ES-I3 (cell line): ENCODE measurements around the gene MARK4.
"Not testable (repeated sequence)": the region's sequence is repeated elsewhere in the genome, so short reads cannot be mapped to it uniquely, and the experiment has no call there.

Source experiments
- H3K36me3 ChIP-seq: 2 replicates; pipeline ENCODE4 v1.6.1; 2013; ENCODE audit warnings: mild to moderate bottlenecking, low read length, control low read depth, moderate library complexity; ENCODE audit not compliant: insufficient read depth
- H3K4me1 ChIP-seq: 2 replicates; pipeline ENCODE4 v1.6.1; 2013; ENCODE audit warnings: mild to moderate bottlenecking, control low read depth, low read length; ENCODE audit not compliant: insufficient read depth
- H3K9ac ChIP-seq: 2 replicates; pipeline ENCODE4 v1.6.1; 2013; ENCODE audit warnings: low read depth, mild to moderate bottlenecking, low read length, moderate library complexity
- H3K9me3 ChIP-seq: 2 replicates; pipeline ENCODE4 v1.6.1; 2013; ENCODE audit warnings: mild to moderate bottlenecking, low read length, moderate library complexity; ENCODE audit not compliant: control insufficient read depth, insufficient read depth

The MARK4 gene

DNA sequence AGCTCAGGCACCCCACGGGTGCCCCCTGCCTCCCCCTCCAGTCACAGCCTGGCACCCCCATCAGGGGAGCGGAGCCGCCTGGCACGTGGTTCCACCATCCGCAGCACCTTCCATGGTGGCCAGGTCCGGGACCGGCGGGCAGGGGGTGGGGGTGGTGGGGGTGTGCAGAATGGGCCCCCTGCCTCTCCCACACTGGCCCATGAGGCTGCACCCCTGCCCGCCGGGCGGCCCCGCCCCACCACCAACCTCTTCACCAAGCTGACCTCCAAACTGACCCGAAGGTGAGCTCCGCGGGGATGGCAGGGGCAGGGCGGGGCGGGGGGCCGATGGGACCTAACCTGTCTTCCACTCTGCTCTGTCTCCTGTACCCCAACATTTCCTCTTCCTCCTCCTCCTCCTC is 46.6 kb downstream of the MARK4 start:
- H3K36me3 ChIP-seq, result no peaks in the 10 kb centered on the region
- no peaks in the 10 kb centered on the region; the same call in 1 of the 2 replicates for H3K4me1 ChIP-seq
- H3K9ac ChIP-seq, result no peak overlapping the region
- no peaks in the 10 kb centered on the region for H3K9me3 ChIP-seq

GRCh38 chr19:45298264-45298663 is 47.2 kb downstream of the MARK4 start:
- Histone ChIP-seq H3K9me3 (no peaks in the 10 kb centered on the region), H3K4me1 (no peaks in the 10 kb centered on the region; the same call in 1 of the 2 replicates), H3K36me3 (no peaks in the 10 kb centered on the region), H3K9ac (no peak overlapping the region)

- no peak overlapping the region for H3K9ac ChIP-seq
- no peaks in the 10 kb centered on the region; the same call in 1 of the 2 replicates for H3K9me3 ChIP-seq
- no peaks in the 10 kb centered on the region for H3K36me3 ChIP-seq
- H3K4me1 ChIP-seq, result no peaks in the 10 kb centered on the region; the same call in 1 of the 2 replicates
Measured at GRCh38 chr19:45299719-45300118, 48.6 kb downstream of the MARK4 start.

DNA sequence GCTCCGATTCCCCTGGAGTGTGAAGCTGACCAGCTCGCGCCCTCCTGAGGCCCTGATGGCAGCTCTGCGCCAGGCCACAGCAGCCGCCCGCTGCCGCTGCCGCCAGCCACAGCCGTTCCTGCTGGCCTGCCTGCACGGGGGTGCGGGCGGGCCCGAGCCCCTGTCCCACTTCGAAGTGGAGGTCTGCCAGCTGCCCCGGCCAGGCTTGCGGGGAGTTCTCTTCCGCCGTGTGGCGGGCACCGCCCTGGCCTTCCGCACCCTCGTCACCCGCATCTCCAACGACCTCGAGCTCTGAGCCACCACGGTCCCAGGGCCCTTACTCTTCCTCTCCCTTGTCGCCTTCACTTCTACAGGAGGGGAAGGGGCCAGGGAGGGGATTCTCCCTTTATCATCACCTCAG is 51.3 kb downstream of the MARK4 start:
- Histone ChIP-seq H3K9ac (no peak overlapping the region), H3K4me1 (peaks cover 9% of the 10 kb centered on the region; the same call in 1 of the 2 replicates), H3K9me3 (no peaks in the 10 kb centered on the region; the same call in 1 of the 2 replicates), H3K36me3 (no peaks in the 10 kb centered on the region)

GRCh38 chr19:45303269-45304060 is 52.4 kb downstream of the MARK4 start:
- peaks cover 9% of the 10 kb centered on the region; the same call in 1 of the 2 replicates for H3K4me1 ChIP-seq
- no peaks in the 10 kb centered on the region; the same call in 1 of the 2 replicates for H3K9me3 ChIP-seq
- H3K36me3 ChIP-seq, result no peaks in the 10 kb centered on the region
- no peak overlapping the region for H3K9ac ChIP-seq

DNA sequence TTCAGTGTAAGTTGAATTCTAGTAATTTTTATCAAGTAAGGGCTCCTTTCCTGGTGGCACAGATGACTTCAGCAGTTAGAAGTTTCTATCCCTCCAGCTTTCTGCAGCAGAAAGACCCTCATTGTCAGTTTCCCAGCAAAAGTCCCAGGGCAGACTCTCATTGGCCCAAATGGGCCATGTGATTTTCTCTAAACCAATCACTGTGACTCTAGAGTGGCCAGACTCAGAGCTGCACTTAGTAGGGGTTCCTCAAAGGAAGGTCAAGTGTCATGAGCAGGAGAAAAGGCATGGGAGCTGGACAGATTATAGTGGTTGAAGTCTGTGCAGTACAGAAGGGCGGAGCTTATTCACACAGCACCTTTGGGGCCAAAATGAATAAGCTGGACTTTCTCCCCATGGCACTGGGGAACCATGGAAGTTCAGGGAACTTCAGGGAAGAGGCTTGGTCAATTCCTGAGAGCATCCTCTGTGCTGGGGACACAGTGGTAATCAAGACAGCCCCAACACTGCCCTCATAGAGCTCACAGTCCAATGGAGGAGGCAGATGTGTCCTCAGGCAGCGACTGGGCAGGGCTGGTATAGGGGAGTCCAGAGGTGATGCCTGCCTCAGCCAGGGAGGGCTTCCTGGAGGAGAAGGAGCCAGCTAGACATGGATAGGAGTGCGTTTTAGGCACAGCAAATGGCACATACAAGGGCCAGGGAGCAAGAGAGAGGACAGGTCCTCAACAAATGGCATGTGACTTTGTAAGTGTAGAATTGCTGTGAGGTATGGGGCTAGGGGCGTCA is 53.3 kb downstream of the MARK4 start:
- Histone ChIP-seq H3K9ac (no peak overlapping the region), H3K9me3 (no peaks in the 10 kb centered on the region; the same call in 1 of the 2 replicates), H3K36me3 (no peaks in the 10 kb centered on the region), H3K4me1 (peaks cover 9% of the 10 kb centered on the region; the same call in 1 of the 2 replicates)

DNA sequence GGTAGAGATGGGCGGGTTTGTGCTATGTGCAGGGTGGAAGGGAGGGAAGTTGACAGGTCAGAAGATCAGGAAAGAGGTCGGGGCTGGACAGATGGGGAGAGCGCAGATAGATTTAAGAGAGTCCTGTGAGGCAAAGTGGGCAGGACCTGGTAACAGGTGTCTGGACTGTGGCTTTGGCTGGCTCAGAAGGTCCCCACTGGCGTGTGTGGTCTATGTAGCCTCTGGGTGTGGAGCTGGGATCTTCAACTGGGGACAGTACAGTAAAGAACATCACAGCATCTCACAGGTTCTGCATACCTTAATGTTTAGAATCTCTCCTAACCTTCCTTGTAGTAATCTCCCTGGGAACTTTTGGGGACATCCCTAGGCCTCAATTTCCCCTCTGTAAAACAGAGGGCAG is 53.9 kb downstream of the MARK4 start:
- Histone ChIP-seq H3K4me1 (peaks cover 9% of the 10 kb centered on the region; the same call in 1 of the 2 replicates), H3K9me3 (no peaks in the 10 kb centered on the region; the same call in 1 of the 2 replicates), H3K9ac (no peak overlapping the region), H3K36me3 (no peaks in the 10 kb centered on the region)

DNA sequence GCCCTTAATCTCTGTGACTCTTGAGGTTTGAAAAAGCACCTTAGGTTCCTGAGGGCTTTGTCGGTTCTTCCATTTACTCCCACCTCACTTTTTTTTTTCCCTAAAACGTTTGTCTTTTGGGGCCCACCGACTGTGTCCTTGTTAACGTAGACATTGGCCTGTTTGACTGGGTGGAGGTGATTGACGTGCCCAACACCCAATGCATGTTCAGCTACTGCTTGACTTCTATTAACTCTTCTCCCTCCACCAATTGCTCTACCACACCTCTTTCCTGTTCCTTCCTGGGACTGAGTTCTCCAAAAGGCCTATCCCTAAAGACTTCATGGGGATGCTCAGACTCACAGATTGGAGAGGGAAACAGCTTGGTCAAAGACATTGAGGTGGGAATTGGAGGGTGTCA is 54.4 kb downstream of the MARK4 start:
- H3K4me1 ChIP-seq, result peaks cover 9% of the 10 kb centered on the region; the same call in 1 of the 2 replicates
- H3K9me3 ChIP-seq, result no peaks in the 10 kb centered on the region; the same call in 1 of the 2 replicates
- H3K36me3 ChIP-seq, result no peaks in the 10 kb centered on the region
- H3K9ac ChIP-seq, result no peak overlapping the region

DNA sequence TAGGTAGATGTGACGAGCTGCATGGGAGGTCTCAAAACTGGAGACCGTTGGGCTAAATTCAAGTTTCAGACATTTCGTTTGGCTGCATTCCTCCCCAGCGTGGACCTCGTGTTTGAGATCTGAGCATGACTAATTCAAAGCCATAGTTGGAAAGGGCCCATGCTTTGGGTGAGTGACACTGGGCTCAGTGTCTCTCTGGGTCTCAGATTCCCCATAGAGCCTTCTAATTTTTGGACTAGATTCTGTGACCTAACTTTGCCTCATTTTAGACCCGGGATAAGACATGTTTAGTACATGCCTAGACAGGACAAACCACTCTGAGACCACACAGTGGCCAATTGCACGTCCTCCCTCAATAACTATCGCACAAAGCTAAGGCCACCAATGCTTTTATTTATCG is 55.0 kb downstream of the MARK4 start:
- peaks cover 9% of the 10 kb centered on the region; the same call in 1 of the 2 replicates for H3K4me1 ChIP-seq
- no peaks in the 10 kb centered on the region for H3K36me3 ChIP-seq
- H3K9ac ChIP-seq, result no peak overlapping the region
- no peaks in the 10 kb centered on the region; the same call in 1 of the 2 replicates for H3K9me3 ChIP-seq

DNA sequence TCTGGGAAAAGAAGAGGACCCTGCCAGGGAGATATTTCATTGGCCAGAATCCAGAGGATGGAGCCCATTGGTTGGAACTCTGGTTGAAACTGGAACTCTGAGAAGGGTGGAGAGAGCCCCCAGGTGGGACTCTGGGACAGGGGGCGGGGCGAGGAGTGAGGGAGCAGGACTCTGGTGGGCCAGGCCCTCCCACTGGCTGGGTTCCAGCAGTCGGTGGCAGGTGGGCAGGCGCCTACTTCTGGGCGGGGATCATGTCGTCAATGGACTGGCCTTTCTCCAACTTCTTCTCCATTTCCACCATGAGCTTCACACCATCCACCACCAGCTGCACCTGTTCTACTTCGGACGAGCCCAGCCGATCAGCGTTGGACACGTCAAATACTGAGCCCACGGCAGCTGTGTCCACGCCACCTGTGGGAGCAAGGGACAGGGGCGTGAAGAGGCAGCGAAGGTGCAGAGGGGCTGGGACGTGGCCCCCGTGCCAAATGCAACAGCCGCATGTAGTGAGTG is 55.5 kb downstream of the MARK4 start:
- H3K4me1 ChIP-seq, result peaks cover 9% of the 10 kb centered on the region; the same call in 1 of the 2 replicates
- H3K9me3 ChIP-seq, result no peaks in the 10 kb centered on the region; the same call in 1 of the 2 replicates
- H3K36me3 ChIP-seq, result no peaks in the 10 kb centered on the region
- no peak overlapping the region for H3K9ac ChIP-seq

DNA sequence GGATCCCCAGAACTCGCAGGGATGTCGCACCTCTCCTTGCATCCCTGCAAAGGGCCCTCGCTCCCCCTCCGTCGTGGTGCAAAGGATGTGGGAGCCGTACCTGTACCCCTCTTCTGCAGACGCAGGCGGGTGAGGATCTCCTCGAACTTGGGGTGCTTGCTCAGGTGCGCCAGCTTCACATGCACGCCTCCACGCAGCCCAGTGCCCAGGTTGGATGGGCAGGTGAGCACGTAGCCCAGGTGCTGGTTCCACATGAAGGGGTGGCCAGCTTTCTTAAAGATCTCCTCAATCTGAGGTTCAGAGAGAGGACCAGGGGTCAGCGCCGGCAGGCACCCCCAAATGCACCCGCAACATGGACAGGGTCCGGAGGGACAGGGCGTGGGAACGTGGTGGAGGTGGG is 56.3 kb downstream of the MARK4 start:
- Histone ChIP-seq H3K9ac (no peak overlapping the region), H3K4me1 (peaks cover 9% of the 10 kb centered on the region; the same call in 1 of the 2 replicates), H3K9me3 (no peaks in the 10 kb centered on the region; the same call in 1 of the 2 replicates), H3K36me3 (no peaks in the 10 kb centered on the region)

DNA sequence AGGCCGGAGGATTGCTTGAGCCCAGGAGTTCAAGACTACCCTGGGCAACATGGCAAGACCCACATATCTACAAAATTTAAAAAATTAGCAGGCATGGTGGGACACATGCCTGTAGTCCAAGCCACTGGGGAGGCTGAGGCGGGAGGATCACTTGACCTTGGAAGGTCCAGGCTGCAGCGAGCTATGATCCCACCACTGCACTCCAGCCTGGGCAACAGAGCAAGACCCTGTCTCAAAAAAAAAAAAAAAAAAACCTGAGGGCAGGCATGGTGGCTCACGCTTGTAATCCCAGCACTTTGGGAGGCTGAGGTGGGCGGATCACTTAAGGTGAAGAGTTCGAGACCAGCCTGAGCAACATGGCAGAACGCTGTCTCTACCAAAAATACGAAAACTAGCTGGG is 58.3 kb downstream of the MARK4 start:
- not testable (repeated sequence) for H3K4me1 ChIP-seq, H3K9ac ChIP-seq, H3K9me3 ChIP-seq, H3K36me3 ChIP-seq

DNA sequence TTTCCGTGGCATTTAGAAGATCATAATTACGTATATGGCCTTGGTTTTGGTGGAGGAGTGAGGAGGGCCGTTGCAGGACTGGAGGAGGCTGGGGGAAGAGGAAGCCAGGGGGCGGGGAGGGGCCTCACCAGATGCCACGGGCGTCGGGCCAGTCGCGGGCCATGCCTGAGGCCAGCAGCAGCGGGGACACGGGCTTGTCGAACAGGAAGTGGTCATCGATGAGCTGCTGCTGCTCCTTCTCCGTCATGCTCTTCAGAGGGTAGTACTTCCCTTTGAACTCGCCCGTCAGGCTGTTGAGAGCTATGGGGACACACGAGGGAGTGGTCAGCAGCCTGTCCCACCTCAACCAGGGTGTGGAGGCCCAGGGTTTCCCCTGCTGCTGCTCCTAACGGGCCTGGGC is 60.5 kb downstream of the MARK4 start:
- Histone ChIP-seq H3K9ac (no peak overlapping the region), H3K36me3 (no peaks in the 10 kb centered on the region), H3K4me1 (no peaks in the 10 kb centered on the region), H3K9me3 (no peaks in the 10 kb centered on the region)

DNA sequence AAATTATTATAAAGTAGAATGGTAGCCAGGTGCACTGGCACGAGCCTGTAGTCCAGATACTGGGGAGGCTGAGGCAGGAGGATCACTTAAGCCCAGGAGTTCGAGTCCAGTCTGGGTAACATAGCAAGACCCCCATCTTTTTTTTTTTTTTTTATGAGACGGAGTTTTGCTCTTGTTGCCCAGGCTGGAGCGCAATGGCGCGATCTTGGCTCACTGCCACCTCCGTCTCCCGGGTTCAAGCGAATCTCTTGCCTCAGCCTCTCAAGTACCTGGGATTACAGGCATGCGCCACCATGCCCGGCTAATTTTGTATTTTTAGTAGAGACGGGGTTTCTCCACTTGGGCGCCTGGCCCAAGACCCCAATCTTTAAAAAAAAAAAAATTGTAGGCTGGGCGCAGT is 61.2 kb downstream of the MARK4 start:
- not testable (repeated sequence) for H3K9me3 ChIP-seq

More for the DNA sequence above, 61.2 kb downstream of the MARK4 start:
- H3K4me1 ChIP-seq, H3K9ac ChIP-seq, H3K36me3 ChIP-seq: not testable (repeated sequence)
